Astrocyte of the cerebellum (primary cell): ENCODE results near the gene ARRB2.

Source experiments
- DNase-seq: peaks from one replicate; pipeline ENCODE4 v3.0.0-alpha.2; 2011; ENCODE audit warnings: low read depth
- H3K4me3 ChIP-seq: 2 replicates; pipeline ENCODE4 v1.5.1; 2011; ENCODE audit warnings: mild to moderate bottlenecking, low read depth, low read length, moderate library complexity
- CTCF ChIP-seq: IDR thresholded peaks from 2 replicates; pipeline ENCODE4 v1.5.1; 2012; ENCODE audit warnings: low read length, low read depth, moderate library complexity, mild to moderate bottlenecking; ENCODE audit errors: missing control alignments
- in situ Hi-C: cut with HindIII; loops from 2 replicates; pipeline ENCODE4 v1.10.0; 2017; ENCODE audit warnings: low sequenced_read_pairs

The ARRB2 gene

DNA sequence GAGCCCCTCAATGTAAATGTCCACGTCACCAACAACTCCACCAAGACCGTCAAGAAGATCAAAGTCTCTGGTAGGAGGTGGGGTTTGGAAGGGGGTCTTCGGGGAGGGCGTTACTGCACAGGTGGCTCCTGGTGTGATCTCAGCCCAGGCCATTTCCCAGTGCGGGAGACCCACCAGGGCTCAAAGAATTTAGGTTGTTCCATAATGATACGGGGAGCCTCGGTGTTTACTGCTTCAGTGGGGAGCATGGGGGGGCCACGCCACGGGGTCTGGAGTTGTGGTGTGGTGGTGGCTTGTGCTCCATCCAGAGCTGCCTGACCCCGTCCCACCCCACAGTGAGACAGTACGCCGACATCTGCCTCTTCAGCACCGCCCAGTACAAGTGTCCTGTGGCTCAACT lies 7.8 kb downstream of the ARRB2 start:
- in situ Hi-C loops: no loop called here
- TF ChIP-seq CTCF: no peak
- DNase-seq: no peak
- no peak overlapping the region for H3K4me3 ChIP-seq

- in situ Hi-C loops: no loop called here
- TF ChIP-seq CTCF: no peak
- no peak overlapping the region for H3K4me3 ChIP-seq
- DNase-seq: no peak
Measured at GRCh38 chr17:4719146-4719545, 8.7 kb downstream of the ARRB2 start.

DNA sequence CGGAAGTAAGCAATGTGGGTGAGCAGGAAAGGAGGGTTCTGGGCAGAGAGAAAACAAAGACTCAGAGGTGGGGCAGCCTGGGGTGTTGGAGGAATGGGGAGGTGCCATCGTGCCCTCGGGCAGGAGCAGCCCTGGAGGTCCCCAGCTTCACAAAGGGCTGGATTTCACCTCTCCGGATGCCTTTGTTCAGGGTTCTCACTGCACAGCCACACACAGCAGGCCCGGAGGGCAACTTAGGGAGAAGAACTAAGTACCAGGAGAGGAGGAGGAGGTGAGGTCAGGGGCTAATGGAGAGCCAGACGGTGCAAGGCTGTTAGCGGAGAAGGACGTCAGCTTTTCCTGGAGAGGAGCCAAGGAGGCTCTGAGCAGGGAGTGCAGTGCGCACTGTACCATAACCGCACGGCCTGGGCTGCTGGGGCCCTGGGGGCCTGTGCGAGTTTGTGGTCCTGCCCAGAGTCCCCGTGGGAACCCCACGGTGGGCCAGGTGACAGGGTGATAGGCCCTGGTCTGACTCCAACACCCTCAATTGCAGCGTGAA lies 9.3 kb downstream of the ARRB2 start:
- H3K4me3 ChIP-seq: no peak overlapping the region
- in situ Hi-C loops: loop anchor here (10.0 kb wide), 1 partner anchor 205 kb away; no protein-coding TSS in a partner anchor
- no peak for TF ChIP-seq CTCF
- no peak for DNase-seq

- no peak for TF ChIP-seq CTCF
- in situ Hi-C loops: loop anchor here (10.0 kb wide), 1 partner anchor 206 kb away; no protein-coding TSS in a partner anchor
- H3K4me3 ChIP-seq: no peak overlapping the region
- DNase-seq: no peak
Measured at GRCh38 chr17:4720787-4721186, 10.4 kb downstream of the ARRB2 start.

DNA sequence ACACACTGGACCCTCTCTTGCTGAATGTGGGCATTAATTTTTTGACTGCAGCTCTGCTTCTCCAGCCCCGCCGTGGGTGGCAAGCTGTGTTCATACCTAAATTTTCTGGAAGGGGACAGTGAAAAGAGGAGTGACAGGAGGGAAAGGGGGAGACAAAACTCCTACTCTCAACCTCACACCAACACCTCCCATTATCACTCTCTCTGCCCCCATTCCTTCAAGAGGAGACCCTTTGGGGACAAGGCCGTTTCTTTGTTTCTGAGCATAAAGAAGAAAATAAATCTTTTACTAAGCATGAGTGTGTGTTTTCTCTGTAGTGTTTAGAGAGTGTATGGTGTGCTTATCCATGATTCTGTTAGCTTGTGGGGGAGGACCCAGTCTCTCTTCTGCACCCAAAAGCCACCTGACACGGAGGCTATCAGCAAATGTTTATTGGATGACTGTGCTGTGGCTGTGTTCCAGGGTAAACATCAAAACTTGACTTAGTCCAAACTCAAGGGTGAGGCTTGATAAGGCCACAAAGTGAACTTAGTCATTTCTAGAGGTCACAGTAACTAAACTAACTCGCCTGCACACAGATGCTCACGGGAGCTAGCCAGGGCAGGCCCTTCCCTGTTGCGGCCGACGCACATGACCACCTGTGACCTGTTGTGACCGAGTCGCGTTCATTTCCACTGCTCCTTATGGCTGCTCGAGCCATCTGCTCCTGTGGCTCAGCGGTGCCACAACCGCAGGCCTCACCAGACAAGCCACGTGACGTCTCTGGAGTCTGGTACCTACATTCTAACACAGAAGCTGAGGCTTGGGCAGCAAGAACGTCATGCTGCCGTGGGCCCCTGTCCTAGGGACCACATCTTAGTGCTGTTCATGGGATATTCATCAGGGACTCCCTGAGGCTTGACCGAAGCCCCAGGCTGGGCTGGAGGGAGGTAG lies 11.0 kb downstream of the ARRB2 start:
- in situ Hi-C loops: loop anchor here (10.0 kb wide), 1 partner anchor 207 kb away; no protein-coding TSS in a partner anchor
- no peak for TF ChIP-seq CTCF
- H3K4me3 ChIP-seq: no peak overlapping the region
- no peak for DNase-seq

GRCh38 chr17:4722678-4723240 lies 12.3 kb downstream of the ARRB2 start:
- in situ Hi-C loops: loop anchor here (10.0 kb wide), 1 partner anchor 208 kb away; no protein-coding TSS in a partner anchor

More at GRCh38 chr17:4722678-4723240, 12.3 kb downstream of the ARRB2 start:
- H3K4me3 ChIP-seq: no peak overlapping the region
- TF ChIP-seq CTCF: no peak
- DNase-seq: no peak
